HG03135 (cell line): ENCODE results near the gene RSAD2.
A peak's percentile ranks its signal among the peaks of the same experiment; 100 is the strongest.
"Not testable (repeated sequence)": the region's sequence is repeated elsewhere in the genome, so short reads cannot be mapped to it uniquely, and the experiment has no call there.

Source experiments
- ATAC-seq: cut with Tn5 transposase; IDR thresholded peaks from one replicate; pipeline ENCODE4 v1.9.1; 2021; ENCODE audit warnings: mild to moderate bottlenecking, moderate library complexity; ENCODE audit not compliant: unreplicated experiment

Gene RSAD2

DNA sequence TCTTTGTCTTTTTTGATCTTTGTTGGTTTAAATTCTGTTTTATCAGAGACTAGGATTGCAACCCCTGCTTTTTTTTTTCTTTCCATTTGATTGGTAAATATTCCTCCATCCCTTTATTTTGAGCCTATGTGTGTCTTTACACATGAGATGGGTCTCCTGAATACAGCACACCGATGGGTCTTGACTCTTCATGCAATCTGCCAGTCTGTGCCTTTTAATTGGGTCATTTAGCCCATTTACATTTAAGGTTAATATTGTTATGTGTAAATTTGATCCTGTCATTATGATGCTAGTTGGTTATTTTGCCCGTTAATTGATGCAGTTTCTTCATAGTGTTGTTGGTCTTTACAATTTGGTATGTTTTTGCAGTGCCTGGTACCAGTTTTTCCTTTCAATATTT lies 25.0 kb downstream of the RSAD2 start:
- ATAC-seq, result not testable (repeated sequence)

DNA sequence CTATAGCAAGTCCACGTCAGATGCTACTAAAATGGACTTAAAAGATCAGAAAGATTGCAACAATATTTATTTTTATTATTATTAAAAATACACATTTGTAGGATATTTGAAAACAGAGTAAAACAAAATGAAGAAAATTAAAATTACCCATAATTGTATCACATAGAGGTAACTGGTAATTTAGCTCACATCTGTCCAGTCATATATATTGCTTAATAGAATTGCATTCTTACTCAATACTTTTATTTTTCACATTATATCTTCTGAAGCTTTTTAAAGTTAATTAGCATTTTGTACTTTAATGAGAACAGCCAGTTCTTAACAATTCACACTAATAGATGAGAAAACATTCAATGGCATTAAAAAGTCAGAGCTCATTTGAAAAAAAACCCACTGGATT lies 28.1 kb downstream of the RSAD2 start:
- ATAC-seq, result no peak

DNA sequence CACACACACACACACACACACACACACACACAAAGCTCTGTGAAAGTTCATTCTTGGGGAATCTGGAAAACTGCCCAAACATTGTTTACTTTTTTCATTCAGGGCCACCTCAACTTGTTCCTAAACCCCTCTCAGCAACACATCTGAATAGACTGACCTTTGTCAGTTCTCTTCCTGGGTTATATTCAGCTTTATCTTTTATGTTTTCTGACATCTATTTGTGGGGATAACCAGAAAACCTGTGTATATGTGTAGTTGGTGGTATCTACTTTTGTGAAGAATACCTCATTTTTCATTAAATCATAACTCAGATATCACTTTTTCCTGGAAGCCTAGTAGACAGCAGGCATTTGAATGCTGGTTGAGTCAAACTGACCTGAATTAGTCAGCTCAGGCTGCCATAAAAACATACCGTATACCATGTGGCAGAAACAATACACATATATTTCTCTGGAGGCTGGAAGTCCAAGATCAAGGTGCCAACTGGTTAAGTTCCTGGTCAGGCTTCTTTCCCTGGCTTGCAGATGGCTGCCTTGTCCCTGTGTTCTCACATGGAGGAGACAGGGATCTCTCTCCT lies 28.7 kb downstream of the RSAD2 start:
- ATAC-seq, result no peak

DNA sequence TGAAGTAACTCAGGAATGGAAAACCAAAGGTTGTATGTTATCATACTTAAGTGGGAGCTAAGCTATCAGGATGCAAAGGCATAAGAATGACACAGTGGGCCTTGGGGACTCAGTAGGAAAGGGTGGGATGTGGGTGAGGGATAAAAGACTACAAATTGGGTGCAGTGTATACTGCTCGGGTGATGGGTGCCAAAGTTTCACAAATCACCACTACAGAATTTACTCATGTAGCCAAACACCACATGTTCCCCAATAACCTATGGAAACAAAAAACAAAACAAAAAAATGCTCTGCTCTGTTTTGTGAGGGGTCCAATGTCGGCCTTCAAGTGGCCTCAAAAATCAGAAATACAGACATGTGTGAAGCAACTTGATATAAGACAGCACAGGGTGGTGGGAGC lies 30.7 kb downstream of the RSAD2 start:
- ATAC-seq, result no peak

DNA sequence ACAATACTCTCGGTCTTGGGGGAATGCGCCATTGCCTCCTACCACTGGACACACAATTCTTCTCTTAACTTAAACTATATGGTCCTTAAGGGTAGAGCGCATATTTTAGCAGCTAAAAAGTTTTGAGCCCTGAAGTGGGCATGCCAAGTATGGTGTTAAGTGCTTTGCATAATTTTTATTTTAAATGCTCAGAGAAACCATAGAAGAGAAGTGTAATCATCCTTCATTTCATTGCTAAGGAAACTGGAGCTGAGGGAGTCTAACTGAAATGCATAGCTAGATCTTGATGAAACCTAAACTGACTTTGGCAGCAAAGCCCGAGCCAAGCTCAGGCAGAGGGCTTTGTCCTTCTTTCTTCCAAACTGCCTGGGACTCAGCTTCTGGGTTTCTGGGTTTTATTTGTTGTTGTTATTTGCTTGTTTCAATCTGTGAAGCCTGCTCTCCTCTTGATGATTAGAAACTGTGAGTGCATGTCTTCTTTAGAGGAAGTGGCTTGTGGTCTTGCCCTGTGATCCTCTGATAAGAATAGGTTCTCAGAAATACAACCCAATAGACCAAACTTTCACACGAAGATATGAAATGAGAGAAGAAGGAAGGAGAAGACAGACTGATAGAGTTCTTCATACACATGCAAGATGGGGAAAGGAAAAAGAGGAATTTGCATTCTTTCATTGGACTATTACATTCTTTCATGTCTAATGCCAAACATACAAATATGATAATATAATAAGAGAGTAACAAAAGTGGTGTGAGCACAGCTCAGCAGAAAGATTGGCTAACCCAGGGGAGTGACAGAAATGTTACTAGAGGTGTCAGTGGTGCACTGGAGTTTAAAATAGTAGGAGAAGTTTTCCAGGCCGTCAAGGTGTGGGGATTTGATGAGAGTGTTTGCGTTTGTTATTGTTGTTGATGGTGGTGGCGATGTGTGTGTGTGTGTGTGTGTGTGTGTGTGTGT lies 32.1 kb downstream of the RSAD2 start:
- peak; percentile 98 for ATAC-seq

DNA sequence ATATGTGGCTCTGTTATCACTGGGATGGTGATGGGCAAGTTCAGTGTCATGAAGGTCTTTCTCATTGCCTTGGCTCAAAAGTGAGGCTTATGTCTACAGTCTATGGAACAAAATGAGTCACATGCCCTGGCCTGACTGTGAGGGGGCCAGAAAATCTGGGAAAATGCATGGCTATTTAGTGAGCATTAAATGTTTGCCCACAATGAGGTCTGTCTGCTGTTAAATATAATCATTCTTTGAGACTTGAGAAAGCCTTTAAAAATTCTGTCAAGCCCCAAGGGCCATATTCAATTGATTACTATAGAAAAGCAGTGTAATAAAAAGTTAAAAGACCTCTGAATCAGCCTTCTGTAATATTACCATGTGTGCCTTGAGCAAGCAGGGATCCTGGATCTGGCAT lies 34.1 kb downstream of the RSAD2 start:
- ATAC-seq, result no peak

DNA sequence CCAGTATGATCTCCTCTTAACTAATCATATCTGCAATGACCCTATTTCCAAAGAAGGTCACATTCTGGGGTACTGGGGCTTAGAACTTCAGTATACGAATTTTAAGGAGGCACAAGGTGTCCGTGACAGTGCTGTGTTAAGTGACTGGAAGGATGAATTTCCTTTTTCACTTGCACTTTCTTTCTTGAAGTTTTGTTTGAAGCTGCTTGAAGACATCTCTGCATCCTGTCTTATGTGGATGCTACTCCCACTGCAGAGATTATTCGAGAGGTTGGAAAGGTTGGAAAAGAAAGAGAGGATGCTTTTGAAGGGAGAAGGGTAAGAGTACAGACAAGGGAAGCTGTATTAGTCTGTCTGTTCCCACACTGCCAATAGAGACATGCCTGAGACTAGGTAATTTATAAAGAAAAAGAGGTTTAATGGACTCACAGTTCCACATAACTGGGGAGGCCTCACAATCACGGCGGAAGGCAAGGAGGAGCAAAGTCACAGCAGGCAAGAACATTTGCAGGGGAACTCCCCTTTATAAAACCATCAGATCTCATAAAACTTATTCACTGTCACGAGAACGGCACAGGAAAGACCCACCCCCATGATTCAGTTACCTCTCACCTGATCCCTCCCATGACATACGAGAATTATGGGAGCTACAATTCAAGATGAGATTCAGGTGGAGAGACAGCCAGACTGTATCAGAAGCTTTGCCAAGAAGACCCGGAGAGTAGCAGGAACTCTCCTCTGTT lies 36.0 kb downstream of the RSAD2 start:
- no peak for ATAC-seq

DNA sequence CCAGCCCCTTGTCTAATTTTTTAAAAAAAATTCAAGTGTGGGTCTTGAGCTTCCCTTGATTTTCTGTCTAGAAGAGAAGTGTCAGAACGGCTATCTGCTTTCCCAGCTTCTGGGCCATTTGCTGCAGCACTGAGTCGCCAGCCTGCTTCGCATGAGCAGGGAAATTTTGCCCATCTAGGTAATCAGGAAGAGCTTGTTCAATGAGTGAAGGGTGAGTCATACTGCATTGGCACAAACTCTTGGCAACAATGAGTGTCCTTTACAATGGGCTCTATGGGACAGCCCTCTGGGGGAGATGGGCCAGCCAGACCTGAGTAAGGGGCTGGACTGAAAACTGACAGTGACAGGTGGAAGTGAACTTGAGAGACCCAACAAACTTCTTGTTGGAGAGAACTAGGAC lies 37.3 kb downstream of the RSAD2 start:
- ATAC-seq, result no peak

DNA sequence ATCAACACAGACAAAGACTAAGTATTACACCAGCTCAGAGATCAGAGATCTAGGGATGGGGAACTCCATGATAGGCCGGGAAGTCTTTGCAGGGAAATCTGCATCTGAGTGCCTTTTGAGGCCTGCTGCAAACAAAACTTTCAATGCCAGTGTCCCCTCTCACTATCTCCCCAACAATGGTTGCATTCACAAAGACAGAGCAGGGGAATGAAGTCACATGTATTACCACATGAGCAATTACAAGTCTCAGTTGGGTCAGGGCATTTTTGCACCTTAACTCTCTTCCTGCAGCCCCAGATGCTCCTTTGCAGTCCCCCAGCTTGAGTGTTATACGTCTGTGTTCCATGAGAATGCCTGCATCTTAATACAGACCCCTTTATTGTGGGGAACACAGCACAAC lies 37.8 kb downstream of the RSAD2 start:
- no peak for ATAC-seq

DNA sequence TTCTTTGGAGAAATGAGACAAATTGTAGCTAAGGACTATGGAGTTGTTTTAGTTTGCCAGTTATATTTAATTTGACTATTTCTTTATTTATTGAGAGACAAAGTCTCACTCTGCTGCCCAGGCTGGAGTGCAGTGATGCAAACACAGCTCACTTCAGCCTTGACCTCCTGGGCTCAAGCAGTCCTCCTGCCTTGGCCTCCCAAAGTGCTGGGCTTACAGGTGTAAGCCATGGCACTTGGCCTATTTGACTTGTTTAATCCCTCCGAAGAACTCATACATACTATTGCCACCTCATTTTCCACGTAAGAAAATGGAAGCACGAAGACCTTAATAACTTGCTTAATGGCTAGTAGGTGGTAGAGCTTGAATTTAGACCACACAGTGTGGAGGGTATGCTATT lies 38.6 kb downstream of the RSAD2 start:
- ATAC-seq, result no peak

DNA sequence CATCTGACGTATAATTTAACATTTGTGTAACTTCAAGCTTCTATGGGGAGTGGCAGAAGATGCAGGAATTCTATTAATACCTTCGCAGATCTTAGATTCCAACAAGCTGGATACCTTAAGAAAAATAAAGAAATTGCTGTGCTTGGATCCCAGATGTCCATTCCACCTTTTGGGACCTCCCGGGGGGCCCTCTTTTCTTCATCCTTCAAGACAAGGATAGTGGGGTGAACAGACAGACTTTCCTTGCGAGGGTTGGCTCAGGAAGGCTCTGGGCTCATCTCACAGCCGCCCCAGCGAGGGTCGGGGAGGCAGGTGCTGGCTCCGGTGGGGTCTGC lies 39.1 kb downstream of the RSAD2 start:
- no peak for ATAC-seq

DNA sequence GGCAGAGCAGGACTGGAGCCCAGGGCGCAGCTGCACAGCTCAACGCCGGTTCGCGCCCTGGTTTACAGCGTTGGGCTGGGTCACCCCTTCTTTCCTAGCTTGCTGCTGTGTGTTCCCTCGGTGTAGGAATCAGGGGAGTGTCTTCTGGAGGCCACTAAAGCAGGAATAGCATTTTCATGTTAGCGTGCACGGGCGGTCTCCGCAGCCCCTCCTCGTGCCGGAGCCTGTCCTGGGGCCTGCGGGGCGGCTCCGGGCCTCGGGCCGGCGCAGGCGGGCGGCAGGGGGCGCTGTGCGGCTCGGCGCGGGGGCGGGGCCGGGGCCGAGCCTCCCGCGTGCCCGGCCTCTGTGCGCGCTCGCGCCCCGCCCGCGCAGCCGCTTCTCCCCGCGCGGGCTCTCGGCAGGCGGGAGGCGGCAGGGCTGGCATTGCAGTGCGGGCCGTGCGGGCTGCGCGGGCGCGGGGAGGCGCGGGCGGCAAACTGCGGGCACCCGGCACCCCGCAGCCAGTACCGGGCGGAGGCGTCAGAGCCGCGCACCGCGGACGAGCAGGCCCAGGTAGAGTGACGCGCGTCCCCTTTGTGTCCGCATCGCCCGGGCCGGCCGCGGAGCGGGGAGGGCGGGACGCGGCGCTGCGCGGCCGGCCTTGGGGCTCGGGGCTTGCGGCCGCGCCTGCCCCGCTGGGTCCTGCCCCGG lies 39.6 kb downstream of the RSAD2 start, which contains the start of gene RNF144A:
RNF144A (plus strand) TSS at position 342 of the 690 bp plus-strand sequence. CDS start 79,515 bp downstream, outside the sequence.
- peak; percentile 80 for ATAC-seq

DNA sequence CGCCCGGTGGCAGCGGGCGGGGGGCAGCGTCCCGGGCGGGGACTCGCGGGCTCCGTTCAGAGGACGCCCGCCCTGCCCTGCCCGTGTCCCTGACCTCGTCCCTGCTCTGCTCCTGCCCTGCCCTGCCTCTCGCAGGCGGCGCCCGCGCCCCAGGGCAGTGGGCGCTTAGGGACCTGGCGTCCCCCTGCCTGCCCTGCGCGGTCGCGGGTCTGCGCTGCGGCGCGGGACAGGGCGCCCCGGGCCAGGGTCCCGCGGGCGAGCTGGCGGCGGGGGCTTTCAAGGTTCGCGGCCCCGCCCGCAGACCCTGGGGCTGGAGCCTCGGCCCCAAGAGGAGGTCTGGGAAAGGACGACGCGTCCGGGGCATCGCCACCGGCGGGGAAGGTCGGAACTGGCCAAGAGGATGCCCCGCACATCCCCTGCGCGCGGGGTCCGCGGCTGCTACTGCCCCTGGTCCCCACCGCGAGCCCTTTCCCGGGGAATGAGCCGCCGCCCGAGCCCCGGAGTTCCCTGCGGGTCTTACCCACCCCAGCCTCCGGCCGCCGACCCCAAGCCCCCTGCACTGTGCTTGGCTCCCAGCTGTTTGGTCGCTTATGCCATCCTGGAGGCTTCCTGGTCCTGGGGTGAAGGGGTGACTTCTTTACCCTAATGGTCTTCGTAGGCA lies 40.3 kb downstream of the RSAD2 start:
- peak; percentile 28 for ATAC-seq

DNA sequence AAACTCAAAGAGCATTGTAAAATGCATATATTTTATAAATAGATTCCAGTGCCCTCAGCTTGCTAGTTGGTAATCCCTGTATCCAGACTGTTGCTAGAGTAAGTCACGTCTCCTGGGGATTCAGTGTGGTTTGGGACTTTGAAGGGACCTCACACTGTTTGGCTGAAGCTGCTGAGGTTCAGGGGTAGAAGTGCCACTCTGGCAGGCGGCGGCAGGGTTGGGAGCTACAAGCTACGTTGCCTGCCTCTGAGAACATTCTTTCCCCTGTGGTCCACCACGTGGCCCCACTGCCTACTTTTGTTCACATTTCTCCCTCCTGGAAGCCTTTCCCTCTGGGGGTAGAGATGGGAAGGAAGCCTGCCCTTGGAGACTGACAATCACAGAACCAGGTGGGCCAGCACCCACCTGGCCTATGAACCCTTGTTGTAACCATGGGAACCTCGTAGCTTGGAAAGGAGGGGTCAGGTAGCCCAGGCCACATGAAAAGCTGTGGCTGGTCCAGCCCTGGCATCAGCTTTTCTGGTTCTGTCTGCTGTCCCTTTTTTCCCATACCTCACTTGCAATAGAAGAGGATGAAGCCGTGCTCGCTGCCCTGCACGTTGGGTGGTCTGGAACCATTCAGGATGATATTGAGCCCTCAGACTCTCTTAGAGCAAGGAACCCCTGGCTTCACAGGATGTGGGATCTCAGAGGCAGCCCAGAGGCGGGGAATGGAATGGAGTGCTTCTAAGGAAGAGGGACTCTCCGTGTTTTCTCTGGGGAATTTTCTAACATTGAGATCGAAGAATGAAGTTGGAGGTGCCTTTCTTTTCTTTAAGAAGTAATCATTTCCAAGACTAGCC lies 42.5 kb downstream of the RSAD2 start:
- no peak for ATAC-seq

DNA sequence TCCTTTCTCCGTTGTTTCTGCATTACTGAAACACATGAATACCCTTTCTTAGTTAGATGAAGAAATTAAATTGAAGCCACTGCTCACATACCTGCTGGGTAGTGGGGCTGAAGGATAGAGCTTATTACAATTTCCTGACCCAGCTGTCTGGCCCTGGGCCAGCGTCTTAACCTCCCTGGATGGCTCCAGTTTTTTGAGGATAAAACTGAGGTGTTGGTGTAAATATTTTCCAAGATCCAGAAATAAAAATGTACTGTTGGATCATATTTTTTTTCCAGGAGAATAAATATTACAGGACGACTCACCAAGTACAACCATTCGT lies 43.1 kb downstream of the RSAD2 start:
- no peak for ATAC-seq

DNA sequence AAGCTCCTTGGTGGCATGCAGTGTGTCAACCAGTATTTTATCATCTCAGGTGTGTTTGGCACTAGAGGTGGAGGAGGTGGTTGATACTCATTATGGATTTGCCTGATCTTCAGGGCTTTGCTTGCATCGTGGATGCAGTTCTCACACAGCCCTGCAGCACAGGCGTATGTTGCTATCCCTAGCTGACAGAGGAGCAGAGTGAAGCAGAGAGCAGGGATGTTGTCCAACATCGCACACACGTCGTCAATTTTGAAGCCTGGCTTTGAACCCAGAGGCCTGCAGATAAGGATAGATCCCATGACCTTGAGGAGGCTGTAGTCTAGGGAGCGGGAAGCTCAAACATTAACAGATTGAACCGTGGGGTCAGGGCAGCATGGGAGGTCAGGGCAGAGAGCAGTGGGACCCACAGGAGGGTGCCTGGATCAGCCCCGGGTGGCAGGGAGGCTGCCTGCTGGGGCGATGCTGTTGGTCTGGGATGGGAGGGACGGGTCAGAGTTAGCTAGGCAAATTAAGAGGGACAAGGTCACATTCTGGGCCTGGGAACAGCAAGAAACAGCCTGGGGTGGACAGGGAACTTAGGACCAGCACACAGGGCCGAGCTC lies 43.8 kb downstream of the RSAD2 start:
- no peak for ATAC-seq

DNA sequence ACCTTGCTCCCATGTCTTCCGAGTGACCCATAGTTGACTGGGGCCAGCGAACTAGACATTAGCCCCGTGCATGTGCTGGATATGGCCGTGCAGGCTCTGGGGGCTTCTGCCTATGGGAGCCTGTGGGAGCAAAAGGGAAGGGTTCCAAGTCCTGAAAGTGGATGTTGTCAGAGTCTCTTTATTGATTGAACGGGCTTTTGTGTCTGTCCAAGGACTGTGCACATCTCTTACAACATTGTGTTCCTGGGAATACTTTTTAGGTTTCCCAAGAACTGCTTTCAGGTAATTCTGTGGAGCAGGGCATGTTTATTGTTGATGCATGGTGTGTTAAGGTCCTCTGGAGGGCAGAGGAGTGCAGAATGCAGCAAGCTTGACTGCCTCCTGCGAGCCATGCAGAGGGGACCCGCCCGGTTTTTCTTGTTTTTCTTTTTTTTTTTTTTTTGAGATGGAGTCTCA lies 44.7 kb downstream of the RSAD2 start:
- no peak for ATAC-seq

DNA sequence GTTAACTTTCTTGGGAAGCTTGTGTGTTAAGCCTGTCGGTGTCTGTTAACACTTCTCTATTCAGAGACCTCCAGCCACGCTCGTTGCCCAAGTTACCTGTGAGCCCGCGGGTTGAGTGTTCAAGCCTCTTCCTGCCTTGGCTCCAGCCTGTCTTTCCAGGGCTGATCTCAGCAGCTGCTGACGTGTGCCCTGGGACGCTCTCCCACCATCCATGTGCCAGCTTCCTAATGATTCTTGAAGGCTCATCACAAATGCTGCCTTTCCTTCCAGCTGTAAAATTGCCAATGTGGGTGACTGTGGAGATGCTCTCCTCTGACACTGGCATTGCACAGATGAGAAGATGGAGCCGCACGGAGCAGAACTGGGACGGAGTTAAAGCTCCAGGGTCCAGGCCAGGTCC lies 45.7 kb downstream of the RSAD2 start:
- no peak for ATAC-seq
